Measurements from ENCODE around the gene C1orf174.

DNA sequence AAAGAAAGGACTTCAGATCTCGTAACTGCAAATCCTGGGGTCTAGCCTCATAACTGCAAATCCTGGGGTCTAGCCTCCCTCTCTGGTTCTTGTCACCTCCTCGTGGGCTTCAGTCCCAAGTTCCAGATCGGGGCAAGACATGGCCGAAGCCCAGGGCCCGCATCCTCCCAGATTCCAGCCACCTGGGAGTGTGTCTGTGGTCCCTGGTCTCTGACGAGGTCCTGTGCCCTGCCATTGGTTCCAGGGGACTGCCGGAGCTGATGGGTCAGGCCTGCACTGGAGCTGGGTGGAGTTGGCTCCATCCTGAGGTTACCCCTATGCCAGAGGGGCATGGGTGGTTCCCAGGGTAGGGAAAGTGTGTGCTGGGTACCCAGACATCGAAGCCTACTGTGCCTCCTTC lies 17.7 kb upstream of the C1orf174 start:
- no peak for TF ChIP-seq TCF4 (CRISPR knock-in tag; IDR thresholded peaks at IDR 0.05; ENCODE audit: borderline replicate concordance)
- no peak for TF ChIP-seq SNAI2 (CRISPR knock-in tag; IDR thresholded peaks at IDR 0.05)
